CD14-positive monocyte (primary cell): ENCODE measurements around the gene HSPB6. TPM values are rescaled to one million over a fixed set of nuclear protein-coding genes. Genes with fewer than 3 reads are reported as not detected.

ENCODE experiments used
- DNase-seq, 3 donors: peaks; one replicate each; pipeline ENCODE4 v3.0.0-alpha.2; 2011 to 2022
- H2AFZ ChIP-seq: 2 replicates; pipeline ENCODE4 v1.6.0; 2012; ENCODE audit warnings: mild to moderate bottlenecking, low read depth, low read length, inconsistent platforms; ENCODE audit not compliant: insufficient read depth, poor library complexity, severe bottlenecking
- H3K27ac ChIP-seq, 2 donors: 1 replicate in 1 of 2; 2 replicates in 1 of 2; pipeline ENCODE4 v1.5.1; 2012 to 2013; ENCODE audit warnings: low read length in 2 of 2, control low read depth in 1 of 2, inconsistent platforms in 1 of 2, low read depth in 1 of 2, mild to moderate bottlenecking in 1 of 2
- H3K27me3 ChIP-seq, 2 donors: one replicate each; pipeline versions ENCODE4 v1.6.0 to v1.6.1; 2011 to 2013; ENCODE audit warnings: low read length in 2 of 2; ENCODE audit not compliant: control insufficient read depth in 2 of 2, insufficient read depth in 2 of 2
- H3K36me3 ChIP-seq, 2 donors: replicated peaks in 1 of 2; 1 replicate in 1 of 2; 2 replicates in 1 of 2; pipeline versions ENCODE4 v1.5.1 to v1.6.1; 2012 to 2013; ENCODE audit warnings: low read length in 2 of 2, control low read depth in 1 of 2, inconsistent platforms in 1 of 2, mild to moderate bottlenecking in 1 of 2; ENCODE audit not compliant: insufficient read depth in 2 of 2, control insufficient read depth in 1 of 2
- H3K4me1 ChIP-seq, 2 donors: 1 replicate in 1 of 2; 2 replicates in 1 of 2; pipeline versions ENCODE4 v1.5.1 to v1.6.1; 2012 to 2013; ENCODE audit warnings: low read length in 2 of 2, control low read depth in 1 of 2, inconsistent platforms in 1 of 2, mild to moderate bottlenecking in 1 of 2, moderate library complexity in 1 of 2; ENCODE audit not compliant: insufficient read depth in 2 of 2, control insufficient read depth in 1 of 2
- H3K4me2 ChIP-seq: replicated peaks from 2 replicates; pipeline ENCODE3; 2012; ENCODE audit warnings: low read length, moderate library complexity, mild to moderate bottlenecking; ENCODE audit not compliant: poor library complexity, severe bottlenecking; ENCODE audit errors: extremely low read depth
- H3K4me3 ChIP-seq, 3 experiments: fragments of 200-600 bp in 1 of 3; sonication (generic) in 1 of 3; replicated peaks in 1 of 3; 1 replicate in 2 of 3; 2 replicates in 1 of 3; pipeline ENCODE4 v1.5.1; 2011 to 2013; ENCODE audit warnings: low read length in 3 of 3, mild to moderate bottlenecking in 3 of 3, control low read depth in 2 of 3, low read depth in 2 of 3, inconsistent platforms in 1 of 3, moderate library complexity in 1 of 3
- H3K79me2 ChIP-seq: 2 replicates; pipeline ENCODE4 v1.6.0; 2012; ENCODE audit warnings: mild to moderate bottlenecking, control low read depth, inconsistent platforms, low read length, moderate library complexity; ENCODE audit not compliant: insufficient read depth
- H3K9ac ChIP-seq: 2 replicates; pipeline ENCODE4 v1.6.0; 2017; ENCODE audit warnings: low read length, mild to moderate bottlenecking; ENCODE audit not compliant: insufficient read depth, poor library complexity, severe bottlenecking
- H3K9me3 ChIP-seq, 2 donors: replicated peaks in 1 of 2; 1 replicate in 1 of 2; 2 replicates in 1 of 2; pipeline versions ENCODE4 v1.5.1 to v1.6.1; 2012 to 2013; ENCODE audit warnings: low read length in 2 of 2, control low read depth in 1 of 2; ENCODE audit not compliant: control insufficient read depth in 1 of 2, insufficient read depth in 1 of 2
- H4K20me1 ChIP-seq: 2 replicates; pipeline ENCODE4 v1.6.0; 2012; ENCODE audit warnings: mild to moderate bottlenecking, low read length, control low read depth, moderate library complexity; ENCODE audit not compliant: insufficient read depth
- H3K27ac Mint-ChIP-seq, 7 donors: one replicate each; pipeline ENCODE4 v1.8.0; 2020; ENCODE audit warnings: mild to moderate bottlenecking in 7 of 7, mixed read lengths in 7 of 7, moderate library complexity in 6 of 7, inconsistent platforms in 2 of 7
- H3K27me3 Mint-ChIP-seq, 3 donors: one replicate each; pipeline ENCODE4 v1.8.0; 2021 to 2022; ENCODE audit warnings: low read depth in 3 of 3, mild to moderate bottlenecking in 3 of 3, mixed read lengths in 3 of 3, moderate library complexity in 3 of 3, inconsistent platforms in 1 of 3
- H3K36me3 Mint-ChIP-seq, 2 donors: one replicate each; pipeline ENCODE4 v1.8.0; 2020; ENCODE audit warnings: mixed read lengths in 2 of 2, inconsistent platforms in 1 of 2, mild to moderate bottlenecking in 1 of 2
- H3K4me1 Mint-ChIP-seq: one replicate; pipeline ENCODE4 v1.8.0; 2020; ENCODE audit warnings: mild to moderate bottlenecking, mixed read lengths
- H3K4me3 Mint-ChIP-seq, 2 donors: one replicate each; pipeline ENCODE4 v1.8.0; 2020; ENCODE audit warnings: mild to moderate bottlenecking in 2 of 2, mixed read lengths in 2 of 2, moderate library complexity in 1 of 2
- H3K9me3 Mint-ChIP-seq, 7 donors: one replicate each; pipeline ENCODE4 v1.8.0; 2020 to 2022; ENCODE audit warnings: mixed read lengths in 7 of 7, mild to moderate bottlenecking in 6 of 7, moderate library complexity in 6 of 7, inconsistent platforms in 2 of 7
- WGBS: methylation state at CpG from one replicate; pipeline ENCODE4 v1.1.5; 2013; ENCODE audit warnings: missing lambda C conversion rate; ENCODE audit not compliant: insufficient coverage; 5-methylcytosine and 5-hydroxymethylcytosine counted together
- intact Hi-C, 2 donors: fragments of 100-400 bp; cut with micrococcal nuclease; formaldehyde crosslinking; loops; one replicate each; pipeline versions ENCODE4 v1.15.0 to v1.15.1; 2023
- polyA plus RNA-seq, 3 donors: library from polyadenylated mRNA; depleted of rRNA in 1 of 3; unstranded in 2 of 3; stranded (reverse) in 1 of 3; fragments of 300-500 nt in 2 of 3; fragments of >200 nt in 1 of 3; fragmentation: Illumina TruSeq in 2 of 3; gene quantifications; 1 replicate in 2 of 3; 2 replicates in 1 of 3; pipeline ENCODE4 v1.2.3, GENCODE V29; 2012 to 2021
- TF ChIP-seq, protein P1 (sequence below): fragments of 200-600 bp; IDR thresholded peaks from one replicate; pipeline ENCODE4 v1.8.0; 2022; ENCODE audit warnings: antibody characterized with exemption, mild to moderate bottlenecking

The HSPB6 gene
- polyA plus RNA-seq, 3 donors: not detected

DNA sequence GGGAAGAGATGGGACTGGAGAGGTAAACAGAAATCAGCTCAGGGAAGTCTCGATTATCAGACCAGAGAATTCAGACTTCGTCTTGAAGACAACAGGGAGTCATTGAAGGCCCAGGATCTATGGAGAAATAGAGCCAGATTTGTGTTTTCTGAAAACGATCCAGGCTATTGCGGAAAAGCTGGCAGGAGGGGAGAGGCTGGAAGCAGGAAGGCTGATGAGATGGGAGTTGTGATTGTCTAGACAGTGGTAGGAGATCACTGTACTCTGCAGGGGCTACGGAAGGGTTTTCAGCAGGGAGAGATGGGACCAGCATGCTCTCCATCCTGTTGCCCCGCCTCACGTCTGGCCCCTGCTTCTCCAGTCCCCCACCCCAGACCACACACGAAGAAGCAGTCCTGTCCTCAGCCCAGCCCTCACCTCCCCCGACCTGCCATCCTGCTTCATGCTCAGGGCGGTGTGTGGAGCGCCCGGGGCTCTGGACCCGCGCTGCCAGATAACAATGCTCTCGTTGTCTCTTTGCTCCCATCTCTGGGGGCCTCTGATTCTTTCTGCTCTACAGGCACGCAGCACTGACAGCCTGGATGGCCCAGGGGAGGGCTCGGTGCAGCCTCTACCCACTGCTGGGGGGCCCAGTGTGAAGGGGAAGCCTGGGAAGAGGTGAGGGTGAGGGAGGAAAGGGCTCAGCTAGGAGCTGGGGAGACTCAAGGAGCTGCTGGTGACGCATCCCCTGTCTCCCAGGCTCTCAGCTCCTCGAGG, 20.4 kb upstream of the HSPB6 start:
- Histone ChIP-seq H3K9me3 (no peaks in the 10 kb centered on the region), H3K4me2 (no peak overlapping the region), H3K36me3 (peaks cover 16 to 22% of the 10 kb centered on the region in 2 donors), H3K9ac (no peak overlapping the region), H4K20me1 (no peaks in the 10 kb centered on the region), H3K4me3 (no peak overlapping the region), H3K27me3 (no peaks in the 10 kb centered on the region), H2AFZ (no peak overlapping the region), H3K79me2 (peaks cover 20% of the 10 kb centered on the region), H3K27ac (no peak overlapping the region), H3K4me1 (peaks cover 14 to 19% of the 10 kb centered on the region in 2 donors)
- Mint-ChIP-seq H3K27ac (no peak overlapping the region), H3K4me3 (no peak overlapping the region), H3K4me1 (peaks cover 23% of the 10 kb centered on the region), H3K27me3 (peaks cover 0 to 5% (median 4%) of the 10 kb centered on the region in 3 donors), H3K36me3 (peaks cover 19 to 35% of the 10 kb centered on the region in 2 donors), H3K9me3 (no peaks in the 10 kb centered on the region)
- intact Hi-C loops: loop anchor here in 1 of 2 donors (5.0 to 10.0 kb wide), 3 partner anchors 35 to 278 kb away; partner anchors contain the start of genes IGFLR1, THAP8 and WDR62
- WGBS: 91% methylated on average over 14 of the region's 19 CpGs
- no peak for DNase-seq
- TF ChIP-seq, protein P1, sequence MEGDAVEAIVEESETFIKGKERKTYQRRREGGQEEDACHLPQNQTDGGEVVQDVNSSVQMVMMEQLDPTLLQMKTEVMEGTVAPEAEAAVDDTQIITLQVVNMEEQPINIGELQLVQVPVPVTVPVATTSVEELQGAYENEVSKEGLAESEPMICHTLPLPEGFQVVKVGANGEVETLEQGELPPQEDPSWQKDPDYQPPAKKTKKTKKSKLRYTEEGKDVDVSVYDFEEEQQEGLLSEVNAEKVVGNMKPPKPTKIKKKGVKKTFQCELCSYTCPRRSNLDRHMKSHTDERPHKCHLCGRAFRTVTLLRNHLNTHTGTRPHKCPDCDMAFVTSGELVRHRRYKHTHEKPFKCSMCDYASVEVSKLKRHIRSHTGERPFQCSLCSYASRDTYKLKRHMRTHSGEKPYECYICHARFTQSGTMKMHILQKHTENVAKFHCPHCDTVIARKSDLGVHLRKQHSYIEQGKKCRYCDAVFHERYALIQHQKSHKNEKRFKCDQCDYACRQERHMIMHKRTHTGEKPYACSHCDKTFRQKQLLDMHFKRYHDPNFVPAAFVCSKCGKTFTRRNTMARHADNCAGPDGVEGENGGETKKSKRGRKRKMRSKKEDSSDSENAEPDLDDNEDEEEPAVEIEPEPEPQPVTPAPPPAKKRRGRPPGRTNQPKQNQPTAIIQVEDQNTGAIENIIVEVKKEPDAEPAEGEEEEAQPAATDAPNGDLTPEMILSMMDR: no peak

DNA sequence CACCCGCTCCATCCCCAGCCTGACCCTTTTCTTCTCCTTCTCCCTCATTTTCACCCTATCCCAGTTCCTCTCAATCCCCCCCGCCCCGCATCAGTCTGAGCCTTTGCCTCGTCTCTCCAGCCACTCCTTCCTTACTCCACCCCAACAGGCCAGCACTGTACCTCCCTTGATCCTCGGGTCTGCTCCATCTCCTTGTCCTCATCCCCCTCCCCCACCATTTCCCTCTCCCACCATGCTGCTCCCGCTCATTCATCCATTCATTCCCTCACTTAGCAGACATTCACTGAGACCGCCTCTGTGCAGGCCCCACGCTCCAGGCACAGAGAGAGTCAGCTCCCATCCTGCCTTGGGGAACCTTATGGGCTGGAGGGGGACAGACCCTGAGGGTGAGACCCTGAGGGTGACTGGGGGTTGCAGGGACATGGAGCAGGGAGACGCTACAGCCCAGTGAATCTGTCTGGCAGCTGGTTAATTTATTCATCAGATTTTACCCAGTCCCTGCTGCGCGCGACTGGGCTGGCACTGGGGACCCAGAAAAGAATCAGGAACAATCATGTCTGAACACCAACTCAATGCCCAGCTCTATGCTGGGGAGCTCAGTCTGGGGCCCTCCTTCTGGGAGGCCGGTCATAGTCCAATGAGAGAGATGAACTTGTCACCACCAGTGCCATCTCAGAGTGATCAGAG, 19.4 kb upstream of the HSPB6 start:
- Histone ChIP-seq H3K4me1 (peaks cover 14 to 19% of the 10 kb centered on the region in 2 donors), H2AFZ (peak overlapping the region; percentile 80), H3K27me3 (no peaks in the 10 kb centered on the region), H3K4me3 (peak overlapping the region; percentile 63 to 80 (median 73)), H3K79me2 (peaks cover 20% of the 10 kb centered on the region), H4K20me1 (no peaks in the 10 kb centered on the region), H3K9ac (peak overlapping the region; percentile 56), H3K27ac (peak overlapping the region in 1 of 2 donors; percentile 45), H3K36me3 (peaks cover 11 to 12% of the 10 kb centered on the region in 2 donors), H3K4me2 (peak overlapping the region; percentile 87), H3K9me3 (no peaks in the 10 kb centered on the region)
- no peak for DNase-seq
- 68% methylated on average over 11 of the region's 13 CpGs for WGBS
- Mint-ChIP-seq H3K4me3 (peak overlapping the region; percentile 76 to 84), H3K4me1 (peaks cover 23% of the 10 kb centered on the region), H3K27ac (peak overlapping the region in 4 of 7 donors; percentile 21 to 59 (median 36)), H3K27me3 (peaks cover 0 to 5% (median 4%) of the 10 kb centered on the region in 3 donors), H3K36me3 (peaks cover 14 to 26% of the 10 kb centered on the region in 2 donors), H3K9me3 (no peaks in the 10 kb centered on the region)
- intact Hi-C loops: loop anchor here in 1 of 2 donors (5.0 to 10.0 kb wide), 3 partner anchors 34 to 279 kb away; partner anchors contain the start of genes IGFLR1, THAP8 and WDR62
- TF ChIP-seq, protein P1: no peak
